SH-SY5Y (cell line): Measurements from ENCODE around the gene MICAL3.

Source experiments
- GATA2 ChIP-seq: IDR thresholded peaks from 2 replicates; pipeline ENCODE4 v1.6.1; 2011; ENCODE audit warnings: mild to moderate bottlenecking, low read depth, low read length
- GATA3 ChIP-seq: IDR thresholded peaks from 2 replicates; pipeline ENCODE4 v1.6.1; 2011; ENCODE audit warnings: low read depth, mild to moderate bottlenecking, low read length, moderate library complexity

- no peak for TF ChIP-seq GATA3
- no peak for TF ChIP-seq GATA2
Measured at GRCh38 chr22:17963015-17963414, 61.3 kb downstream of the MICAL3 start.
